ENCODE results near the gene SLAMF8.

SLAMF8 gene

DNA sequence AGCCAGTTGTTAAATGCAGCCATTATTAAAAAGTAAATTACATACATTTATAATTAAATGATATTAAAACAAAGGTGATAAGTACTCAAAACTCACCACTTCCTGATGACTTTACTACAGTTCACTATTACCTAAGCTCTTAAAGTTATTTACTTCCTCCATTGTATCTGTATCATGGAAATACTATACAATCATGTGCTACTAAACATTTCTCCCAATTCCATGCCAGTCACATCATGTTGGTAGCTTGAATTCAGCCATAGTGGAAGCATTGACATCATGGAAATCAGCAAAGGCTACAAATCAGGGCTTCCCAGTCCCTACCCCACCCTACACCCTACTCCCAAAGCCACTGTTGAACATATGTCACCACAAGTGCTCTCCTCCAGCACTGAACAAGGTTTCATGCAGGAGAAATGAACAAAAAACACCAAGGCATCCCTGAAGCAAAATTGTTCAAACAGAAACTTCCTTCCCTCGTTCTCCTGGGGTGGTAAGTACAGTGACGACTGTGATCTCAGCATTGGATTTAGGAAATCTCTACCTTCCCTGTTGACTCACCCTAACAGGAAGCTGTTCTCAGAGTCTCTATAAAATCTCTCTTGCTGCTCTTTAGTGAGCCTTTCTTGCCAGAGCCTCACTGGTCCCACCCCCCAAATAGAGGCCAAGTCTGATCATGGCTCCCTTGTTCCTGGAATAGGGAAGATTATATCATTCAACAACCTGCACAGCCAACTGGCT lies 23.1 kb downstream of the SLAMF8 start:
- TF ChIP-seq ZNF274 (IDR thresholded peaks at IDR 0.05; ENCODE audit: low read depth, low read length) (no peak), SUZ12 (IDR thresholded peaks at IDR 0.05; ENCODE audit: extremely low read depth, insufficient read depth, insufficient read length) (no peak), YY1 (IDR thresholded peaks at IDR 0.05; ENCODE audit: insufficient read depth, insufficient read length) (no peak)
- H3K27me3 ChIP-seq (ENCODE audit: insufficient read depth, insufficient read length): peaks cover 14% of the 10 kb centered on the region

DNA sequence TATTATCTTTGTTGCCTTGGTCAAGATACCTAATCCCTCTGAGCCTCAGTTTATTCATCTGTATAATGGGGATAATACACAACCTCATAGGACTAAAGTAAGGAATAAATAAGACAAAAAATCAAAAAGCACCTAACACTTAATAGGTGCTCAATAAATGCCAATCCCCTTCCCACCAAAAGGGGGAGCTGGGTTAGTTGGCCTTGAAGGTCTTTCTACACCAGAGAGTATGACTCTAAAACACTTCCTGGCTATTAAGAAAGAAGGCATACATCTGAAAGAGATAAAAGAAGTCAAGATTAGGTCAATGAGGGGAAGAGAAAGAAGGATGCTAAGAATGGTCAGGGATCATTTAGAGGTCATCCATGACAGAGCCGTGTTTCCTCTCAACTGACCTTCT lies 24.7 kb downstream of the SLAMF8 start:
- no peak for DNase-seq (ENCODE audit: low read depth, low spot score)
- TF ChIP-seq YY1 (IDR thresholded peaks at IDR 0.05; ENCODE audit: insufficient read depth, insufficient read length): no peak
- no peak for TF ChIP-seq SUZ12 (IDR thresholded peaks at IDR 0.05; ENCODE audit: extremely low read depth, insufficient read depth, insufficient read length)
- no peak for TF ChIP-seq ZNF274 (IDR thresholded peaks at IDR 0.05; ENCODE audit: low read depth, low read length)
- no peaks in the 10 kb centered on the region for H3K9me3 ChIP-seq (ENCODE audit: insufficient read depth, low read length)

More for the DNA sequence above, 23.1 kb downstream of the SLAMF8 start:
- H3K4me3 ChIP-seq (ENCODE audit: insufficient read length, low read depth): no peak overlapping the region
- no peak overlapping the region for H3K9ac ChIP-seq (ENCODE audit: insufficient read length, low read depth)
- H3K4me1 ChIP-seq (ENCODE audit: insufficient read depth, insufficient read length): no peaks in the 10 kb centered on the region
- H3K9me3 ChIP-seq (ENCODE audit: insufficient read depth, low read length): no peaks in the 10 kb centered on the region
- no peak for DNase-seq (ENCODE audit: low read depth, low spot score)
- no peaks in the 10 kb centered on the region for H3K36me3 ChIP-seq (ENCODE audit: insufficient read depth, insufficient read length, low read length)

DNA sequence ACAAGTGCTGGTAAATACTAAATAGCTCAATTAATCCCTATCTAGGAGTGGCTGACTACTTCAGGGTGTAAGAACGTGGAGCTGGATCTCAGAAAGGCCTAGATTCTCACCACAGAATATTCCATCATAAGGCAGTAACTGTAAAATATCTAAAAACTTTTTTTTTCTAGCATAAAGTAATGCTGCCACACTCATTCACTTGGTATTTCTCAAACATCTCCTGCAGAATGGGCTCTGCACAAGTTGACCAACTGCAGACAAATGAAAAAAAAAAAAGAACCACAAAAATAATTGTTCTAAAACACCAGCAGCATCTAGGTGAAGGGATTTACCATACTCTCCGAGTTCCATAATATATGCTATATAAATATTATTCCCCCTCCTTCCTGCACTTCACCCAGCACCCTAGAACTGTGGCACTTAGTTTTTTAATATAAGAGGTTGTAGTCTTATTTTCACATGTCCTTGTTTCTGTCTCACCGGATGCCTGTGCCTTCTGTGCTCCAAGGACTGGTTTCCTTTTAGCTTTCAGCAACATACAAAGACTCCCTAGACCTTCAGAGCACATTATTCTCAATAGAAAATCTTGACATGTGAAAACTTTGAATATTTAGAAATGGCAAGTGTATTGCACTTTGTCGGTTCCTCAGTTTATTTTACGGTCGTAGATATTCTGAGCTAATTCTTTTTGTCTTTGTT lies 26.9 kb downstream of the SLAMF8 start:
- DNase-seq (ENCODE audit: low read depth, low spot score): no peak
- H3K27me3 ChIP-seq (ENCODE audit: insufficient read depth, insufficient read length): peaks cover 37% of the 10 kb centered on the region
- no peak for TF ChIP-seq ZNF274 (IDR thresholded peaks at IDR 0.05; ENCODE audit: low read depth, low read length)
- TF ChIP-seq YY1 (IDR thresholded peaks at IDR 0.05; ENCODE audit: insufficient read depth, insufficient read length): no peak
- TF ChIP-seq SUZ12 (IDR thresholded peaks at IDR 0.05; ENCODE audit: extremely low read depth, insufficient read depth, insufficient read length): no peak
- H3K36me3 ChIP-seq (ENCODE audit: insufficient read depth, insufficient read length, low read length): peaks cover 8% of the 10 kb centered on the region
- no peaks in the 10 kb centered on the region for H3K4me1 ChIP-seq (ENCODE audit: insufficient read depth, insufficient read length)
- H3K9ac ChIP-seq (ENCODE audit: insufficient read length, low read depth): peak overlapping the region; percentile 75
- H3K9me3 ChIP-seq (ENCODE audit: insufficient read depth, low read length): no peaks in the 10 kb centered on the region
- H3K4me3 ChIP-seq (ENCODE audit: insufficient read length, low read depth): peak overlapping the region; percentile 48

More for the DNA sequence above, 24.7 kb downstream of the SLAMF8 start:
- H3K27me3 ChIP-seq (ENCODE audit: insufficient read depth, insufficient read length): peaks cover 30% of the 10 kb centered on the region
- H3K36me3 ChIP-seq (ENCODE audit: insufficient read depth, insufficient read length, low read length): peaks cover 2% of the 10 kb centered on the region
- H3K4me1 ChIP-seq (ENCODE audit: insufficient read depth, insufficient read length): no peaks in the 10 kb centered on the region
- no peak overlapping the region for H3K4me3 ChIP-seq (ENCODE audit: insufficient read length, low read depth)
- H3K9ac ChIP-seq (ENCODE audit: insufficient read length, low read depth): no peak overlapping the region

DNA sequence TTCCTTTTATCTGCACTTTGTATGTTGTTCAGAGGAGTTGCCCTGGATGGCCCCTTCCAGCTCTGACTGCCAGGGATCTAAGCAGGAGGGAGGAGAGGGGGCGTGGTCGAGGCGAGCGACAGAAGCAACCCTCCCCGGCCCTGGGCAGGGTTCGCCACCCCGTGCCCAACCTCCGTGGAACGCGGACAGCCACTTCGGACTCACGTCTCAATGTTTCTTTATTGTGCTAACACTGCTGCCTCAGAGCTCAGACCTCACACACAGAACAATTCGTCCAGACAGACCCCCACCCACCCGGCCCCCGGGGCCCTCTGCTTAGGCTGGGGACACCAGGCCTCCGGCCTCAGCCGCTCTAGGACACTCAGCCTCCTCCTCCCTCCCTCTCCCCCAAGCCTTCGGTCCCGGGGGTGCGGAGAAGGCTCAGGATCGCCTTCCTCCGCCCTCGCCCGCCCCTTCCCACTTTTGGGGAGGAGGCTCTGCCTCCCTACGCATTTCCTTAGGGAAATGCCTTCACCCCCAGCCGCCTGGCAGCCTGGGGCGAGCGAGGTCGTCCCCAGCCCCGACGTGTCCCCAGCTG lies 27.5 kb downstream of the SLAMF8 start:
- Histone ChIP-seq H3K4me3 (ENCODE audit: insufficient read length, low read depth) (peak overlapping the region; percentile 48), H3K36me3 (ENCODE audit: insufficient read depth, insufficient read length, low read length) (peaks cover 8% of the 10 kb centered on the region), H3K4me1 (ENCODE audit: insufficient read depth, insufficient read length) (no peaks in the 10 kb centered on the region), H3K27me3 (ENCODE audit: insufficient read depth, insufficient read length) (peaks cover 37% of the 10 kb centered on the region), H3K9ac (ENCODE audit: insufficient read length, low read depth) (peak overlapping the region; percentile 75), H3K9me3 (ENCODE audit: insufficient read depth, low read length) (no peaks in the 10 kb centered on the region)
- peak; percentile 52 for DNase-seq (ENCODE audit: low read depth, low spot score)
- TF ChIP-seq SUZ12 (IDR thresholded peaks at IDR 0.05; ENCODE audit: extremely low read depth, insufficient read depth, insufficient read length): no peak
- TF ChIP-seq YY1 (IDR thresholded peaks at IDR 0.05; ENCODE audit: insufficient read depth, insufficient read length): no peak
- no peak for TF ChIP-seq ZNF274 (IDR thresholded peaks at IDR 0.05; ENCODE audit: low read depth, low read length)

DNA sequence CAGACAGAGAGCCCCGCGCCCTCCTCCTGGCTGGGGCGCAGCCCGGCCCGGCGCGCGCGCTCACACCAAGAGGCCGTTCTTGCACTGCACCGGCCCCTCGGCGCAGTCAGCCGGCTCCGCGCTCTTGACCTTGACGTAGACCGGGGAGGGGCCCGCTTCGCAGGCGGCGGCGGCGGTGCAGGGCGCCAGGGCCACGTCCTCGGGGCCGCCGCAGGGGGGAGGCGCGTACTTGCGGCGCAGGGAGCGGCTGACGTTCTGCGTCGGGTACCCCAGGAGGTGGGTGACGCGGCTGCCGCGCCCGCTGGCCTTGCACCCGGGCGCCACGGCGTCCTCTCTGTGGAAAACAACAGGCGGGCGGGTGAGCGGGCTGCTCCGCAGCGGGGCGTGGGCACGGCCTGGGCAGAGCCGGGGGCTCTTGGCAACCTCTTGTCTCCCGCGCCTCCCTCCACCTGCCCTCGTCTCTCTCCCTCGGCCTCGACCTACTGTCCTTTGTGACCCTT lies 28.1 kb downstream of the SLAMF8 start:
- no peaks in the 10 kb centered on the region for H3K9me3 ChIP-seq (ENCODE audit: insufficient read depth, low read length)
- TF ChIP-seq SUZ12 (IDR thresholded peaks at IDR 0.05; ENCODE audit: extremely low read depth, insufficient read depth, insufficient read length) (peak; percentile 34), YY1 (IDR thresholded peaks at IDR 0.05; ENCODE audit: insufficient read depth, insufficient read length) (no peak)
- H3K9ac ChIP-seq (ENCODE audit: insufficient read length, low read depth): peak overlapping the region; percentile 75
- peak; percentile 49 for DNase-seq (ENCODE audit: low read depth, low spot score)
- H3K36me3 ChIP-seq (ENCODE audit: insufficient read depth, insufficient read length, low read length): peaks cover 8% of the 10 kb centered on the region
- H3K27me3 ChIP-seq (ENCODE audit: insufficient read depth, insufficient read length): peaks cover 37% of the 10 kb centered on the region
- no peaks in the 10 kb centered on the region for H3K4me1 ChIP-seq (ENCODE audit: insufficient read depth, insufficient read length)
- H3K4me3 ChIP-seq (ENCODE audit: insufficient read length, low read depth): peak overlapping the region; percentile 48

DNA sequence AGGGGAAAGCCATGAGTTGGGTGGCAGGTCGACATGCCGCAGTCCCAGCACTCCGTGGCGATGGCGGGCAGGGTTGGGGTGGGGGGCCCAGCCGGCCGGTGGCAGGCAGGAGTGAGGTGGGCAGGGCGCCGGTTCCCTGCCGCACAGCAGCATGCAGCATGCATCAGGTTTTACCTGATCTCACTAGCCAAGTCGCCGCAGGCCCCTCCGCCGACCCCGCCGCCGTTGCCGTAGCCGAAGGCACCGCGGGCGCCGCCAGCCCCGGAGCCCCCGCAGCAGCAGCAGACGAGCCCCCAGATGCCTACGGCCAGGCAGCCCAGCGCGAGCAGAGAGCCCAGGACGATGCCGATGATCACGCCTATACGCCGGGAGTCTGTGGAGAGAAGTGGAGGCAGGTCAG lies 29.0 kb downstream of the SLAMF8 start:
- H3K27me3 ChIP-seq (ENCODE audit: insufficient read depth, insufficient read length): peaks cover 37% of the 10 kb centered on the region
- H3K4me1 ChIP-seq (ENCODE audit: insufficient read depth, insufficient read length): no peaks in the 10 kb centered on the region
- peaks cover 8% of the 10 kb centered on the region for H3K36me3 ChIP-seq (ENCODE audit: insufficient read depth, insufficient read length, low read length)
- H3K4me3 ChIP-seq (ENCODE audit: insufficient read length, low read depth): no peak overlapping the region
- H3K9ac ChIP-seq (ENCODE audit: insufficient read length, low read depth): no peak overlapping the region
- no peak for DNase-seq (ENCODE audit: low read depth, low spot score)
- no peak for TF ChIP-seq ZNF274 (IDR thresholded peaks at IDR 0.05; ENCODE audit: low read depth, low read length)
- no peak for TF ChIP-seq YY1 (IDR thresholded peaks at IDR 0.05; ENCODE audit: insufficient read depth, insufficient read length)
- no peaks in the 10 kb centered on the region for H3K9me3 ChIP-seq (ENCODE audit: insufficient read depth, low read length)

DNA sequence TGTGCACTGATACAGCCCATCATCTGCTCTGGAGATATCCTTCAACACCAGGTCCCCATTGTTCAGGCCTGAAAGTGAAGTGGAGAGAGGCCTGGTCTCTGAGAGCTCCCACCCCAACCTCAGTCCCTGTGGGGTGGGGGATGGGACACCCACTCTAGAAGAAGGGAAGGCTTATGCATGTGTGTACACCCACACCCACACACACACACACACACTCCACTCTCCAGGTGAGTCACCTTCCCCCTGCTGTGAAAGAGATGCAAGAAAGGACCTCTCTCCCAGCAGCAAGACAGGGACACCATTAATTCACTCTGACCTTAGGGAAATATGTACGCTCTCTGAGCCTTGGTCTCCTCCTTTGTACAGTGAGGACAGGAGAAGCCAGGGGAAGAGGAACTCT lies 29.9 kb downstream of the SLAMF8 start:
- TF ChIP-seq ZNF274 (IDR thresholded peaks at IDR 0.05; ENCODE audit: low read depth, low read length): no peak
- TF ChIP-seq SUZ12 (IDR thresholded peaks at IDR 0.05; ENCODE audit: extremely low read depth, insufficient read depth, insufficient read length): no peak
- TF ChIP-seq YY1 (IDR thresholded peaks at IDR 0.05; ENCODE audit: insufficient read depth, insufficient read length): no peak
- no peak for DNase-seq (ENCODE audit: low read depth, low spot score)
- H3K9me3 ChIP-seq (ENCODE audit: insufficient read depth, low read length): no peaks in the 10 kb centered on the region
- no peak overlapping the region for H3K4me3 ChIP-seq (ENCODE audit: insufficient read length, low read depth)
- H3K27me3 ChIP-seq (ENCODE audit: insufficient read depth, insufficient read length): peaks cover 37% of the 10 kb centered on the region
- no peaks in the 10 kb centered on the region for H3K4me1 ChIP-seq (ENCODE audit: insufficient read depth, insufficient read length)
- H3K36me3 ChIP-seq (ENCODE audit: insufficient read depth, insufficient read length, low read length): peaks cover 8% of the 10 kb centered on the region
- H3K9ac ChIP-seq (ENCODE audit: insufficient read length, low read depth): no peak overlapping the region

All from NT2/D1 (cell line).